Cardiac fibroblast (primary cell): ENCODE results near the gene ROR2.
"Not testable (repeated sequence)": the region's sequence is repeated elsewhere in the genome, so short reads cannot be mapped to it uniquely, and the experiment has no call there.

Experiments used
- DNase-seq, 2 donors: peaks; one replicate each; pipeline versions ENCODE4 v3.0.0 to v3.0.0-alpha.2; 2010; ENCODE audit warnings: low read depth in 2 of 2
- H3K4me3 ChIP-seq, 2 donors: replicated peaks in 1 of 2; 1 replicate in 1 of 2; 2 replicates in 1 of 2; pipeline ENCODE4 v1.5.1; 2011; ENCODE audit warnings: low read depth in 2 of 2, low read length in 2 of 2, mild to moderate bottlenecking in 2 of 2, moderate library complexity in 1 of 2
- CTCF ChIP-seq: IDR thresholded peaks from one replicate; pipeline ENCODE4 v1.5.1; 2011; ENCODE audit warnings: low read depth, mild to moderate bottlenecking, low read length, inconsistent platforms

ROR2 gene

GRCh38 chr9:91644433-91644832 is 305.6 kb downstream of the ROR2 start:
- no peak for TF ChIP-seq CTCF
- DNase-seq = no peak
- H3K4me3 ChIP-seq = no peak overlapping the region

- no peak for TF ChIP-seq CTCF
- no peak overlapping the region for H3K4me3 ChIP-seq
- no peak for DNase-seq
These were observed 306.4 kb downstream of the ROR2 start for GRCh38 chr9:91643481-91644077.

- no peak for DNase-seq
- H3K4me3 ChIP-seq = no peak overlapping the region
- TF ChIP-seq CTCF = no peak
These were observed 307.3 kb downstream of the ROR2 start for GRCh38 chr9:91642771-91643170.

GRCh38 chr9:91640428-91640827 is 309.6 kb downstream of the ROR2 start:
- no peak for DNase-seq
- TF ChIP-seq CTCF = no peak
- H3K4me3 ChIP-seq = no peak overlapping the region

GRCh38 chr9:91639054-91639453 is 311.0 kb downstream of the ROR2 start:
- DNase-seq = no peak
- TF ChIP-seq CTCF = no peak

GRCh38 chr9:91634832-91635231 is 315.2 kb downstream of the ROR2 start:
- DNase-seq = not testable (repeated sequence)

More at GRCh38 chr9:91639054-91639453, 311.0 kb downstream of the ROR2 start:
- no peak overlapping the region for H3K4me3 ChIP-seq

DNA sequence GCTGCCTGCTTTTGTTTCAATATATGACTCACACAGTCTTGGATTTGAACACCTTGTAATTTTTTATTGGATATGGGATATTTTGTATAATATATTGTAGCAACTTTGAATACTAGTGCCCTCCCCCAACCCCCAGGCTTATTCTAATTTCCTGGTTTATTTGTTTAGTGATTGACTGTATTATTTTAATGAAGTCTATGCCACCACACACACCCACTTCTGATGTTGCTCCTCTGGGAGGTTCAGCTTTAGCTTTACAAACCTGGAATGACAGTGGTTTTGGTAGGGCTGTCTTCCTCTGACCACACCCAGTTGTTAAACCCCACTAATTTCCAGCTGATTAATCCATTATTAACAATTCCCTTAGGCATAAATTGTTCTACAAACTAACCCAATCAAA is 320.3 kb downstream of the ROR2 start:
- H3K4me3 ChIP-seq = no peak overlapping the region
- no peak for TF ChIP-seq CTCF
- DNase-seq = no peak

More at GRCh38 chr9:91634832-91635231, 315.2 kb downstream of the ROR2 start:
- not testable (repeated sequence) for H3K4me3 ChIP-seq
